Dedifferentiated amniotic fluid mesenchymal stem cell (primary cell): ENCODE results near the gene AHCYL1.
A peak's percentile ranks its signal among the peaks of the same experiment; 100 is the strongest.
"Not testable (repeated sequence)": the region's sequence is repeated elsewhere in the genome, so short reads cannot be mapped to it uniquely, and the experiment has no call there.

Experiments used
- DNase-seq: peaks from one replicate; pipeline ENCODE4 v3.0.0-alpha.2; 2016; ENCODE audit errors: extremely low spot score

The AHCYL1 gene

GRCh38 chr1:109997867-109998229 lies 13.3 kb downstream of the AHCYL1 start:
- no peak for DNase-seq

- no peak for DNase-seq
Observed at GRCh38 chr1:110002695-110003094, 18.1 kb downstream of the AHCYL1 start.

GRCh38 chr1:110003747-110004428 lies 19.3 kb downstream of the AHCYL1 start:
- DNase-seq, result peak; percentile 97

- DNase-seq, result no peak
Observed at GRCh38 chr1:110004583-110004982, 20.0 kb downstream of the AHCYL1 start.

- no peak for DNase-seq
Observed at GRCh38 chr1:110005971-110006370, 21.4 kb downstream of the AHCYL1 start.

GRCh38 chr1:110006516-110006915 lies 22.0 kb downstream of the AHCYL1 start:
- no peak for DNase-seq

GRCh38 chr1:110007046-110007830 lies 22.7 kb downstream of the AHCYL1 start:
- no peak for DNase-seq

- no peak for DNase-seq
Observed at GRCh38 chr1:110008971-110009565, 24.5 kb downstream of the AHCYL1 start.

- DNase-seq, result no peak
Observed at GRCh38 chr1:110011527-110012041, 27.0 kb downstream of the AHCYL1 start.

GRCh38 chr1:110012100-110012780 lies 27.7 kb downstream of the AHCYL1 start:
- DNase-seq, result no peak

GRCh38 chr1:110017792-110018191 lies 33.2 kb downstream of the AHCYL1 start:
- no peak for DNase-seq

GRCh38 chr1:110018396-110018795 lies 33.8 kb downstream of the AHCYL1 start:
- DNase-seq, result no peak

GRCh38 chr1:110019770-110020169 lies 35.2 kb downstream of the AHCYL1 start:
- no peak for DNase-seq

GRCh38 chr1:110021285-110021684 lies 36.7 kb downstream of the AHCYL1 start:
- no peak for DNase-seq

GRCh38 chr1:110024613-110025012 lies 40.0 kb downstream of the AHCYL1 start:
- DNase-seq, result no peak

- not testable (repeated sequence) for DNase-seq
Observed at GRCh38 chr1:110030687-110031086, 46.1 kb downstream of the AHCYL1 start.

- DNase-seq, result no peak
Observed at GRCh38 chr1:110032327-110032726, 47.8 kb downstream of the AHCYL1 start.

GRCh38 chr1:110033421-110033820 lies 48.9 kb downstream of the AHCYL1 start:
- no peak for DNase-seq

GRCh38 chr1:110034040-110034450 lies 49.5 kb downstream of the AHCYL1 start:
- no peak for DNase-seq

GRCh38 chr1:110034451-110035235 lies 50.1 kb downstream of the AHCYL1 start, which contains the start of gene STRIP1:
Gene STRIP1, plus strand, starts transcription at chr1:110034624. Its CDS starts 14 bp downstream, at chr1:110034638.
- DNase-seq, result peak; percentile 95

GRCh38 chr1:110035236-110035752 lies 50.7 kb downstream of the AHCYL1 start:
- DNase-seq, result no peak
